Measurements from ENCODE around the gene MAPKBP1.

DNA sequence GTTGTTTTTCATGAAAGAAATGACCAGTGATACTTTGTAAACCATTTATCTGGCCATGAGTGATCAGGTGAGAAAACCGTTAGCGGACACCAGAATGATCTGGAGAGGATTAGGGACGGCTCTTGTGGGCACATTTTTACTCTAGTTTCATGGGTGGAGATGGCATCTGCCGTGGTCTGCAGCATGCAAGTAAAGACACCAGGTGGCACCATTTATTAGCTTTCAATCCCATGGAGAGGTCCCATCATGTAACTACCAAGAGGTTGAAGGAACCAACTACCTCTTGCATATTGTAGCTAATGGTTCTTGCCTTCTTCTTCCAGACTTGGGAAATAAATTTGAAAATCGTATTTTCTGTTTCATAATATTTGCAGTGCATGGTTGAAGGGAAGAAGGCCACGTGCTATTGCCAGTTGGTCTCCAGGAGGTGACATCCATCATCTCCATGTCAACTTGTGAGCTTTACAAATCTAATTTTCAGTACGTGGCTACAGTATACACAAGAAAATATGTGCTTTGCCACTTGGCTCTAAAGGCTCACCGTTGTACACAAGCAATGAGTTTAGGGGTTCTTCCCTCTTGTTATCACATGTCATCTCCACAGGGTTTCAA, 1.5 kb upstream of the MAPKBP1 start:
- TF ChIP-seq, protein P1, sequence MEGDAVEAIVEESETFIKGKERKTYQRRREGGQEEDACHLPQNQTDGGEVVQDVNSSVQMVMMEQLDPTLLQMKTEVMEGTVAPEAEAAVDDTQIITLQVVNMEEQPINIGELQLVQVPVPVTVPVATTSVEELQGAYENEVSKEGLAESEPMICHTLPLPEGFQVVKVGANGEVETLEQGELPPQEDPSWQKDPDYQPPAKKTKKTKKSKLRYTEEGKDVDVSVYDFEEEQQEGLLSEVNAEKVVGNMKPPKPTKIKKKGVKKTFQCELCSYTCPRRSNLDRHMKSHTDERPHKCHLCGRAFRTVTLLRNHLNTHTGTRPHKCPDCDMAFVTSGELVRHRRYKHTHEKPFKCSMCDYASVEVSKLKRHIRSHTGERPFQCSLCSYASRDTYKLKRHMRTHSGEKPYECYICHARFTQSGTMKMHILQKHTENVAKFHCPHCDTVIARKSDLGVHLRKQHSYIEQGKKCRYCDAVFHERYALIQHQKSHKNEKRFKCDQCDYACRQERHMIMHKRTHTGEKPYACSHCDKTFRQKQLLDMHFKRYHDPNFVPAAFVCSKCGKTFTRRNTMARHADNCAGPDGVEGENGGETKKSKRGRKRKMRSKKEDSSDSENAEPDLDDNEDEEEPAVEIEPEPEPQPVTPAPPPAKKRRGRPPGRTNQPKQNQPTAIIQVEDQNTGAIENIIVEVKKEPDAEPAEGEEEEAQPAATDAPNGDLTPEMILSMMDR (IDR thresholded peaks at IDR 0.05) = peak; percentile 48 to 84 (median 67)
- TF ChIP-seq POLR2AphosphoS5 (IDR thresholded peaks at IDR 0.05) = peak in 1 of 3 donors; percentile 47
